IMR-90 (cell line): Measurements from ENCODE around the gene LRRC36. TPM values are rescaled to one million over a fixed set of nuclear protein-coding genes. Genes with fewer than 3 reads are reported as not detected.
A peak's percentile ranks its signal among the peaks of the same experiment; 100 is the strongest.

Experiments used
- ATAC-seq: fragments of 200-7000 bp; cut with Tn5 transposase; 2 replicates; pipeline ENCODE4 v1.9.1; 2020; ENCODE audit warnings: low read depth, mild to moderate bottlenecking, moderate library complexity
- BruUV-seq: library from RNA; stranded (reverse); fragments of 400-500 nt; replicated peaks from 2 replicates; lab custom pipeline; 2021; lab: Mats Ljungman, UMichigan
- CTCF ChIA-PET: fragments of 300-600 bp; formaldehyde crosslinking; extraction: SDS; loops from one replicate; lab custom pipeline; 2021; ENCODE audit warnings: antibody characterized with exemption; lab: Yijun Ruan, JAX
- POLR2A ChIA-PET: fragments of 300-600 bp; sonication (Branson Sonifier 250); formaldehyde crosslinking; loops from one replicate; lab custom pipeline; 2022; ENCODE audit warnings: antibody characterized with exemption; ENCODE audit not compliant: unreplicated experiment; lab: Charles Lee
- DNase-seq: peaks from one replicate; pipeline ENCODE4 v3.0.0; 2013
- H2AFZ ChIP-seq: replicated peaks from 2 replicates; pipeline ENCODE3; 2013; ENCODE audit warnings: low read length, mild to moderate bottlenecking; ENCODE audit not compliant: poor library complexity
- H2AK5ac ChIP-seq: 2 replicates; pipeline ENCODE4 v1.6.1; 2013; ENCODE audit warnings: low read depth, low read length, inconsistent platforms
- H2AK9ac ChIP-seq: replicated peaks from 2 replicates; pipeline ENCODE3; 2013; ENCODE audit warnings: mild to moderate bottlenecking, low read depth, low read length, moderate library complexity; ENCODE audit not compliant: poor library complexity
- H2BK120ac ChIP-seq: 2 replicates; pipeline ENCODE4 v1.6.1; 2013; ENCODE audit warnings: low read depth, low read length, inconsistent platforms
- H2BK15ac ChIP-seq: 3 replicates; pipeline ENCODE4 v1.6.1; 2013; ENCODE audit warnings: low read depth, low read length, inconsistent platforms
- H2BK20ac ChIP-seq: 2 replicates; pipeline ENCODE4 v1.6.1; 2013; ENCODE audit warnings: low read depth, mild to moderate bottlenecking, inconsistent platforms, low read length, moderate library complexity
- H2BK5ac ChIP-seq: 2 replicates; pipeline ENCODE4 v1.6.1; 2013; ENCODE audit warnings: mild to moderate bottlenecking, low read depth, low read length, inconsistent platforms; ENCODE audit not compliant: poor library complexity, severe bottlenecking
- H3K14ac ChIP-seq: replicated peaks from 2 replicates; pipeline ENCODE4 v1.6.1; 2013; ENCODE audit warnings: low read depth, low read length, inconsistent platforms
- H3K18ac ChIP-seq: 2 replicates; pipeline ENCODE4 v1.6.1; 2013; ENCODE audit warnings: low read depth, low read length, control low read depth
- H3K23ac ChIP-seq: 2 replicates; pipeline ENCODE4 v1.6.1; 2013; ENCODE audit warnings: low read depth, low read length, inconsistent platforms
- H3K27ac ChIP-seq: 2 replicates; pipeline ENCODE4 v1.5.1; 2013; ENCODE audit warnings: mild to moderate bottlenecking, control low read depth, low read length; ENCODE audit not compliant: insufficient read depth
- H3K27me3 ChIP-seq: 2 replicates; pipeline ENCODE4 v1.6.1; 2013; ENCODE audit warnings: low read length; ENCODE audit not compliant: control insufficient read depth, insufficient read depth
- H3K36me3 ChIP-seq: 2 replicates; pipeline ENCODE4 v1.6.1; 2013; ENCODE audit warnings: low read length, mixed read lengths; ENCODE audit not compliant: control insufficient read depth, insufficient read depth
- H3K4ac ChIP-seq: 2 replicates; pipeline ENCODE4 v1.6.1; 2013; ENCODE audit warnings: low read depth, low read length, inconsistent platforms
- H3K4me1 ChIP-seq: 2 replicates; pipeline ENCODE4 v1.6.1; 2013; ENCODE audit warnings: low read length, mixed read lengths; ENCODE audit not compliant: control insufficient read depth, insufficient read depth
- H3K4me2 ChIP-seq: 2 replicates; pipeline ENCODE4 v1.6.1; 2013; ENCODE audit warnings: low read depth, mild to moderate bottlenecking, control low read depth, low read length, moderate library complexity
- H3K4me3 ChIP-seq: 2 replicates; pipeline ENCODE4 v1.5.1; 2013; ENCODE audit warnings: low read depth, mild to moderate bottlenecking, control low read depth, low read length, moderate library complexity; ENCODE audit not compliant: insufficient read depth
- H3K56ac ChIP-seq: 2 replicates; pipeline ENCODE4 v1.6.1; 2013; ENCODE audit warnings: low read length, inconsistent platforms; ENCODE audit not compliant: insufficient read depth; ENCODE audit errors: extremely low read depth
- H3K79me1 ChIP-seq, 2 experiments: 2 replicates each; pipeline ENCODE4 v1.6.1; 2013; ENCODE audit warnings: low read length in 2 of 2, inconsistent platforms in 1 of 2, low read depth in 1 of 2
- H3K9ac ChIP-seq: 2 replicates; pipeline ENCODE4 v1.6.1; 2013; ENCODE audit warnings: low read depth, low read length, control low read depth
- H3K9me1 ChIP-seq: 2 replicates; pipeline ENCODE4 v1.6.1; 2013; ENCODE audit warnings: low read length, inconsistent platforms; ENCODE audit not compliant: insufficient read depth
- H3K9me3 ChIP-seq: 2 replicates; pipeline ENCODE4 v1.6.1; 2013; ENCODE audit warnings: low read length; ENCODE audit not compliant: control insufficient read depth, insufficient read depth
- H4K20me1 ChIP-seq: 2 replicates; pipeline ENCODE4 v1.6.1; 2013; ENCODE audit warnings: low read length, inconsistent platforms; ENCODE audit not compliant: insufficient read depth
- H4K5ac ChIP-seq: 2 replicates; pipeline ENCODE4 v1.6.1; 2013; ENCODE audit warnings: mild to moderate bottlenecking, low read depth, low read length, control low read depth
- H4K8ac ChIP-seq, 2 experiments: 2 replicates each; pipeline ENCODE4 v1.6.1; 2013; ENCODE audit warnings: low read depth in 2 of 2, low read length in 2 of 2, control low read depth in 1 of 2, inconsistent platforms in 1 of 2
- H4K91ac ChIP-seq: 2 replicates; pipeline ENCODE4 v1.6.1; 2013; ENCODE audit warnings: low read depth, low read length, inconsistent platforms; ENCODE audit not compliant: insufficient read depth
- BHLHE40 ChIP-seq: fragments of 150-350 bp; IDR thresholded peaks from 2 replicates; pipeline ENCODE4 v1.6.1; 2016; ENCODE audit warnings: mild to moderate bottlenecking, low read depth, low read length
- CEBPB ChIP-seq: IDR thresholded peaks from 2 replicates; pipeline ENCODE4 v1.6.1; 2012; ENCODE audit warnings: low read depth, low read length, improper control_type of control experiment
- CHD1 ChIP-seq: IDR thresholded peaks from 2 replicates; pipeline ENCODE4 v1.6.1; 2012; ENCODE audit warnings: low read depth, low read length, improper control_type of control experiment
- CTCF ChIP-seq: conservative IDR thresholded peaks from 2 replicates; pipeline ENCODE4 v1.5.1; 2012; ENCODE audit warnings: mild to moderate bottlenecking, low read depth, low read length, improper control_type of control experiment
- ELK1 ChIP-seq: fragments of 150-350 bp; IDR thresholded peaks from 2 replicates; pipeline ENCODE4 v1.6.1; 2016; ENCODE audit warnings: low read depth, mild to moderate bottlenecking, low read length, moderate library complexity, borderline replicate concordance
- FOS ChIP-seq: fragments of 150-350 bp; IDR thresholded peaks from 2 replicates; pipeline ENCODE4 v1.6.1; 2016; ENCODE audit warnings: low read depth, low read length
- MAFK ChIP-seq: IDR thresholded peaks from 2 replicates; pipeline ENCODE4 v1.6.1; 2012; ENCODE audit warnings: low read depth, low read length, improper control_type of control experiment
- MAZ ChIP-seq: IDR thresholded peaks from 2 replicates; pipeline ENCODE4 v1.6.1; 2012; ENCODE audit warnings: low read depth, mild to moderate bottlenecking, low read length, improper control_type of control experiment, moderate library complexity, borderline replicate concordance
- MXI1 ChIP-seq: IDR thresholded peaks from 2 replicates; pipeline ENCODE4 v1.6.1; 2012; ENCODE audit warnings: low read depth, mild to moderate bottlenecking, low read length, moderate library complexity, borderline replicate concordance
- NFE2L2 ChIP-seq: fragments of 150-350 bp; IDR thresholded peaks from 2 replicates; pipeline ENCODE4 v1.6.1; 2016; ENCODE audit warnings: low read depth, mild to moderate bottlenecking, low read length
- POLR2A ChIP-seq: IDR thresholded peaks from 2 replicates; pipeline ENCODE4 v1.6.1; 2012; ENCODE audit warnings: mild to moderate bottlenecking, low read depth, low read length
- RAD21 ChIP-seq: IDR thresholded peaks from 2 replicates; pipeline ENCODE4 v1.6.1; 2012; ENCODE audit warnings: low read length, improper control_type of control experiment
- RFX5 ChIP-seq: IDR thresholded peaks from 2 replicates; pipeline ENCODE4 v1.8.0; 2012; ENCODE audit warnings: low read depth, mild to moderate bottlenecking, low read length, moderate library complexity
- SMC3 ChIP-seq: fragments of 150-350 bp; IDR thresholded peaks from 2 replicates; pipeline ENCODE4 v1.6.1; 2016; ENCODE audit warnings: low read depth, mild to moderate bottlenecking, antibody characterized with exemption, low read length, moderate library complexity
- USF2 ChIP-seq: fragments of 150-350 bp; IDR thresholded peaks from 2 replicates; pipeline ENCODE4 v1.6.1; 2017; ENCODE audit warnings: mild to moderate bottlenecking, antibody characterized with exemption, low read length, low read depth
- WGBS, 2 experiments: methylation state at CpG; one replicate each; pipeline versions ENCODE4 v1.1.5 to v1.1.7; 2013; ENCODE audit warnings: missing lambda C conversion rate in 2 of 2; ENCODE audit not compliant: insufficient read length in 1 of 2; ENCODE audit errors: extremely low coverage in 2 of 2; 5-methylcytosine and 5-hydroxymethylcytosine counted together
- dilution Hi-C: fragments of 300-500 bp; cut with HindIII; formaldehyde crosslinking; loops from one replicate; pipeline ENCODE4 v1.14.3; 2018; ENCODE audit warnings: low sequenced_read_pairs; ENCODE audit not compliant: unreplicated experiment
- in situ Hi-C: fragments of 300-500 bp; cut with MboI; formaldehyde crosslinking; loops from 3 replicates; pipeline ENCODE4 v1.14.3; 2019; ENCODE audit warnings: low sequenced_read_pairs, inconsistent platforms, mixed read lengths
- intact Hi-C: fragments of 100-400 bp; cut with micrococcal nuclease; formaldehyde crosslinking; loops from 2 replicates; pipeline ENCODE4 v1.10.0; 2022
- polyA plus RNA-seq, 3 experiments: library from polyadenylated mRNA; depleted of rRNA; stranded (reverse); fragments of >200 nt; gene quantifications; 2 replicates each; pipeline ENCODE4 v1.2.3, GENCODE V29; 2012; ENCODE audit warnings: low replicate concordance in 1 of 3
- total RNA-seq: library from RNA; depleted of rRNA; stranded (reverse); fragments of >200 nt; gene quantifications from 2 replicates; pipeline ENCODE4 v1.2.3, GENCODE V29; 2012

LRRC36 gene
- total and polyA plus RNA-seq, 2 of the 4 experiments (the other 2 are of a cell fraction), result 0.18 to 0.29 TPM

GRCh38 chr16:67326115-67326471, 522 bp upstream of the LRRC36 start:
- Histone ChIP-seq H3K14ac (peak overlapping the region; percentile 91), H2AK5ac (peak overlapping the region; percentile 75; the same call in 1 of the 2 replicates), H3K18ac (peak overlapping the region; percentile 7), H2BK20ac (no peak overlapping the region), H3K79me1 (no peaks in the 10 kb centered on the region), H3K23ac (peak overlapping the region; percentile 86; the same call in 1 of the 2 replicates), H3K9ac (peak overlapping the region; percentile 7), H2BK120ac (peak overlapping the region; percentile 20), H2AFZ (peak overlapping the region; percentile 93), H4K5ac (peak overlapping the region; percentile 38), H3K36me3 (no peaks in the 10 kb centered on the region), H3K9me1 (0 out of 2 replicates have a peak, but pooled peaks cover 4% of the 10 kb centered on the region), H3K4me3 (peak overlapping the region; percentile 45), H3K4ac (peak overlapping the region; percentile 17), H3K4me2 (peak overlapping the region; percentile 73), H4K8ac (peak overlapping the region; percentile 18 to 68; a peak in 2 of 4 replicates), H2AK9ac (peak overlapping the region; percentile 93), H2BK5ac (no peak overlapping the region), H3K27ac (no peak overlapping the region), H3K56ac (no peak overlapping the region), H3K27me3 (peaks cover 4% of the 10 kb centered on the region; the same call in 1 of the 2 replicates), H3K9me3 (no peaks in the 10 kb centered on the region), H4K20me1 (no peaks in the 10 kb centered on the region), H4K91ac (peak overlapping the region; percentile 56; the same call in 1 of the 2 replicates), H2BK15ac (no peak overlapping the region; the same call in 2 of the 3 replicates), H3K4me1 (no peaks in the 10 kb centered on the region)
- 25% methylated on average over 2 of the region's 11 CpGs; no CpG with 5 or more reads in 1 of the 2 experiments for WGBS, 2 experiments
- no peak for DNase-seq
- ChIA-PET POLR2A (no interaction called here), CTCF (interaction anchor here (0.6 to 1.7 kb wide), 2 partner anchors 102 to 485 kb away, joined by 4 to 9 read pairs; no protein-coding TSS in a partner anchor)
- dilution Hi-C loops, result no loop called here
- no peak for TF ChIP-seq FOS
- TF ChIP-seq MAZ, result no peak
- TF ChIP-seq CTCF, result no peak
- no peak for TF ChIP-seq POLR2A
- no peak for TF ChIP-seq SMC3
- no peak for TF ChIP-seq RFX5
- TF ChIP-seq BHLHE40, result no peak
- no peak for TF ChIP-seq MXI1
- no peak for TF ChIP-seq CEBPB
- no peak for TF ChIP-seq MAFK
- no peak for TF ChIP-seq USF2
- no peak for TF ChIP-seq CHD1
- no peak for TF ChIP-seq ELK1
- TF ChIP-seq NFE2L2, result no peak
- TF ChIP-seq RAD21, result no peak
- in situ Hi-C loops, result no loop called here
- no peak for ATAC-seq
- intact Hi-C loops, result no loop called here
- BruUV-seq, result no TSS peak
